ENCODE results near the gene CAMTA1. TPM values are rescaled to one million over a fixed set of nuclear protein-coding genes. Genes with fewer than 3 reads are reported as not detected.

CAMTA1 gene
- total and polyA plus RNA-seq, 9 of the 15 experiments (the other 6 are each of a cell fraction or from before 2014, with no cell fraction given) = 43.9 to 161 (median 65.9) TPM

- 3% methylated on average over 22 of the region's 22 CpGs for WGBS (ENCODE audit: insufficient coverage, low coverage, missing lambda C conversion rate)
- H3K27me3 ChIP-seq (ENCODE audit: control insufficient read depth in 2 of 2, insufficient read depth in 2 of 2, low read length in 2 of 2) = peaks cover 0 to 4% of the 10 kb centered on the region in 2 experiments; a peak in 1 of 5 replicates
- H3K36me3 ChIP-seq (ENCODE audit: control insufficient read depth, insufficient read depth, low read length) = no peaks in the 10 kb centered on the region
- DNase-seq (ENCODE audit: extremely low read depth in 1 of 4, low spot score in 3 of 4) (no peak), FAIRE-seq (no peak), ATAC-seq (no peak)
- no peaks in the 10 kb centered on the region for H3K9me1 ChIP-seq (ENCODE audit: control insufficient read depth, insufficient read depth, low read length)
- peaks cover 13% of the 10 kb centered on the region; the same call in 1 of the 2 replicates for H3K9me3 ChIP-seq (replicated peaks; ENCODE audit: control insufficient read depth, insufficient read depth, low read depth, low read length)
- H3K9ac ChIP-seq (ENCODE audit: insufficient read depth in 1 of 2, low read depth in 2 of 2, low read length in 2 of 2) = no peak overlapping the region
- H3K4me2 ChIP-seq (ENCODE audit: insufficient read depth, low read length) = no peak overlapping the region
- no peaks in the 10 kb centered on the region for H4K20me1 ChIP-seq (replicated peaks; ENCODE audit: control insufficient read depth, insufficient read depth, low read length)
- no peaks in the 10 kb centered on the region; a peak in 1 of 5 replicates for H3K4me1 ChIP-seq (replicated peaks in 1 of 2; ENCODE audit: control insufficient read depth in 2 of 2, insufficient read depth in 2 of 2, low read length in 2 of 2)
- no peaks in the 10 kb centered on the region for H3K79me2 ChIP-seq (ENCODE audit: control insufficient read depth, insufficient read depth, low read length)
- ChIA-PET POLR2A (no interaction called here), CTCF (ENCODE audit: low intra/inter-chr PET ratio) (no interaction called here)
- in situ Hi-C loops (cut with MboI) = no loop called here
- H3K4me3 ChIP-seq = no peak overlapping the region
- intact Hi-C loops (cut with micrococcal nuclease) = no loop called here
- H3K27ac ChIP-seq (ENCODE audit: extremely low read depth, low read depth, low read length) = no peak overlapping the region
- H2AFZ ChIP-seq (ENCODE audit: low read depth, low read length) = no peak overlapping the region
- no TSS peak for BruUV-seq (replicated peaks)
- TF ChIP-seq ZC3H4 (CRISPR knock-in tag; IDR thresholded peaks at IDR 0.05; ENCODE audit: borderline replicate concordance) (no peak), SNIP1 (IDR thresholded peaks at IDR 0.05; ENCODE audit: low read depth) (no peak), IRF2 (CRISPR knock-in tag; IDR thresholded peaks at IDR 0.05) (no peak), NCOA1 (IDR thresholded peaks at IDR 0.05; ENCODE audit: low read depth) (no peak), IRF1 (CRISPR knock-in tag; IDR thresholded peaks at IDR 0.05; ENCODE audit: borderline replicate concordance) (no peak), SIN3A (IDR thresholded peaks at IDR 0.05; ENCODE audit: borderline replicate concordance in 2 of 2, control insufficient read depth in 1 of 2, low read depth in 2 of 2, low read length in 2 of 2) (no peak), CBX5 (IDR thresholded peaks at IDR 0.05; ENCODE audit: borderline replicate concordance, low read depth) (no peak), HDGF (IDR thresholded peaks at IDR 0.05) (no peak), ZSCAN32 (CRISPR knock-in tag; IDR thresholded peaks at IDR 0.05) (no peak), SRSF1 (IDR thresholded peaks at IDR 0.05; ENCODE audit: low read depth, low read length) (no peak), HDAC1 (IDR thresholded peaks at IDR 0.05) (no peak), NFIX (CRISPR knock-in tag; IDR thresholded peaks at IDR 0.05; ENCODE audit: low read depth) (no peak)
- TF ChIP-seq, protein P1, sequence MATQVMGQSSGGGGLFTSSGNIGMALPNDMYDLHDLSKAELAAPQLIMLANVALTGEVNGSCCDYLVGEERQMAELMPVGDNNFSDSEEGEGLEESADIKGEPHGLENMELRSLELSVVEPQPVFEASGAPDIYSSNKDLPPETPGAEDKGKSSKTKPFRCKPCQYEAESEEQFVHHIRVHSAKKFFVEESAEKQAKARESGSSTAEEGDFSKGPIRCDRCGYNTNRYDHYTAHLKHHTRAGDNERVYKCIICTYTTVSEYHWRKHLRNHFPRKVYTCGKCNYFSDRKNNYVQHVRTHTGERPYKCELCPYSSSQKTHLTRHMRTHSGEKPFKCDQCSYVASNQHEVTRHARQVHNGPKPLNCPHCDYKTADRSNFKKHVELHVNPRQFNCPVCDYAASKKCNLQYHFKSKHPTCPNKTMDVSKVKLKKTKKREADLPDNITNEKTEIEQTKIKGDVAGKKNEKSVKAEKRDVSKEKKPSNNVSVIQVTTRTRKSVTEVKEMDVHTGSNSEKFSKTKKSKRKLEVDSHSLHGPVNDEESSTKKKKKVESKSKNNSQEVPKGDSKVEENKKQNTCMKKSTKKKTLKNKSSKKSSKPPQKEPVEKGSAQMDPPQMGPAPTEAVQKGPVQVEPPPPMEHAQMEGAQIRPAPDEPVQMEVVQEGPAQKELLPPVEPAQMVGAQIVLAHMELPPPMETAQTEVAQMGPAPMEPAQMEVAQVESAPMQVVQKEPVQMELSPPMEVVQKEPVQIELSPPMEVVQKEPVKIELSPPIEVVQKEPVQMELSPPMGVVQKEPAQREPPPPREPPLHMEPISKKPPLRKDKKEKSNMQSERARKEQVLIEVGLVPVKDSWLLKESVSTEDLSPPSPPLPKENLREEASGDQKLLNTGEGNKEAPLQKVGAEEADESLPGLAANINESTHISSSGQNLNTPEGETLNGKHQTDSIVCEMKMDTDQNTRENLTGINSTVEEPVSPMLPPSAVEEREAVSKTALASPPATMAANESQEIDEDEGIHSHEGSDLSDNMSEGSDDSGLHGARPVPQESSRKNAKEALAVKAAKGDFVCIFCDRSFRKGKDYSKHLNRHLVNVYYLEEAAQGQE (IDR thresholded peaks at IDR 0.05; ENCODE audit: borderline replicate concordance) = no peak
- TF ChIP-seq, protein P1 (CRISPR knock-in tag; IDR thresholded peaks at IDR 0.05; ENCODE audit: low read depth) = no peak
Observed at GRCh38 chr1:7500381-7501083, 715.3 kb downstream of the CAMTA1 start.
